GM21529 (cell line): ENCODE data around the gene MATN4.
"Not testable (repeated sequence)": the region's sequence is repeated elsewhere in the genome, so short reads cannot be mapped to it uniquely, and the experiment has no call there.

Experiments
- ATAC-seq: cut with Tn5 transposase; IDR thresholded peaks from one replicate; pipeline ENCODE4 v1.9.1; 2021; ENCODE audit not compliant: unreplicated experiment

MATN4 gene

GRCh38 chr20:45308117-45308778 lies at the start of gene MATN4:
Gene MATN4 (minus strand): TSS chr20:45308299. CDS start chr20:45305582, 2,717 bp downstream.
- no peak for ATAC-seq

- ATAC-seq, result no peak
These were observed 47.3 kb upstream of the MATN4 start for GRCh38 chr20:45355209-45356084.

GRCh38 chr20:45354423-45355208 lies 46.5 kb upstream of the MATN4 start:
- no peak for ATAC-seq

- ATAC-seq, result no peak
These were observed 45.6 kb upstream of the MATN4 start for GRCh38 chr20:45353746-45354145.

GRCh38 chr20:45352729-45353128 lies 44.6 kb upstream of the MATN4 start:
- no peak for ATAC-seq

- not testable (repeated sequence) for ATAC-seq
These were observed 42.7 kb upstream of the MATN4 start for GRCh38 chr20:45350795-45351194.

- ATAC-seq, result no peak
These were observed 42.1 kb upstream of the MATN4 start for GRCh38 chr20:45350217-45350616.

- ATAC-seq, result no peak
These were observed 40.1 kb upstream of the MATN4 start, which contains the start of gene SDC4 for GRCh38 chr20:45347936-45348778. Gene SDC4 (minus strand): TSS chr20:45348424. CDS start chr20:45348384, 40 bp downstream.

GRCh38 chr20:45347297-45347935 lies 39.3 kb upstream of the MATN4 start:
- no peak for ATAC-seq

GRCh38 chr20:45346851-45347250 lies 38.8 kb upstream of the MATN4 start:
- no peak for ATAC-seq

- no peak for ATAC-seq
These were observed 38.2 kb upstream of the MATN4 start for GRCh38 chr20:45346291-45346718.

- ATAC-seq, result no peak
These were observed 37.2 kb upstream of the MATN4 start for GRCh38 chr20:45345104-45345936.

- ATAC-seq, result no peak
These were observed 36.2 kb upstream of the MATN4 start for GRCh38 chr20:45344168-45344860.

GRCh38 chr20:45343532-45344167 lies 35.6 kb upstream of the MATN4 start:
- ATAC-seq, result no peak

- ATAC-seq, result no peak
These were observed 34.9 kb upstream of the MATN4 start for GRCh38 chr20:45342855-45343531.

GRCh38 chr20:45341939-45342854 lies 34.1 kb upstream of the MATN4 start:
- ATAC-seq, result no peak
